Adrenal gland (tissue), 5 donors: ENCODE data around the gene NOL4L.

Experiments
- POLR2A ChIP-seq, 2 donors: fragments of 450-650 bp; IDR thresholded peaks; one replicate each; pipeline ENCODE4 v1.6.1; 2017; ENCODE audit warnings: antibody characterized with exemption in 2 of 2, mild to moderate bottlenecking in 2 of 2, moderate library complexity in 1 of 2
- TF ChIP-seq, protein P1 (sequence below), 6 experiments: fragments of 450-650 bp in 4 of 6; fragments of 200-600 bp in 2 of 6; sonication (generic) in 1 of 6; IDR thresholded peaks; 1 replicate in 5 of 6; 2 replicates in 1 of 6; pipeline versions ENCODE4 v1.5.1 to v1.8.0; 2016 to 2021; ENCODE audit warnings: antibody characterized with exemption in 6 of 6, mild to moderate bottlenecking in 2 of 6, moderate library complexity in 1 of 6
- donor health status: DM: no; HTN: no; CAD: no.

DNA sequence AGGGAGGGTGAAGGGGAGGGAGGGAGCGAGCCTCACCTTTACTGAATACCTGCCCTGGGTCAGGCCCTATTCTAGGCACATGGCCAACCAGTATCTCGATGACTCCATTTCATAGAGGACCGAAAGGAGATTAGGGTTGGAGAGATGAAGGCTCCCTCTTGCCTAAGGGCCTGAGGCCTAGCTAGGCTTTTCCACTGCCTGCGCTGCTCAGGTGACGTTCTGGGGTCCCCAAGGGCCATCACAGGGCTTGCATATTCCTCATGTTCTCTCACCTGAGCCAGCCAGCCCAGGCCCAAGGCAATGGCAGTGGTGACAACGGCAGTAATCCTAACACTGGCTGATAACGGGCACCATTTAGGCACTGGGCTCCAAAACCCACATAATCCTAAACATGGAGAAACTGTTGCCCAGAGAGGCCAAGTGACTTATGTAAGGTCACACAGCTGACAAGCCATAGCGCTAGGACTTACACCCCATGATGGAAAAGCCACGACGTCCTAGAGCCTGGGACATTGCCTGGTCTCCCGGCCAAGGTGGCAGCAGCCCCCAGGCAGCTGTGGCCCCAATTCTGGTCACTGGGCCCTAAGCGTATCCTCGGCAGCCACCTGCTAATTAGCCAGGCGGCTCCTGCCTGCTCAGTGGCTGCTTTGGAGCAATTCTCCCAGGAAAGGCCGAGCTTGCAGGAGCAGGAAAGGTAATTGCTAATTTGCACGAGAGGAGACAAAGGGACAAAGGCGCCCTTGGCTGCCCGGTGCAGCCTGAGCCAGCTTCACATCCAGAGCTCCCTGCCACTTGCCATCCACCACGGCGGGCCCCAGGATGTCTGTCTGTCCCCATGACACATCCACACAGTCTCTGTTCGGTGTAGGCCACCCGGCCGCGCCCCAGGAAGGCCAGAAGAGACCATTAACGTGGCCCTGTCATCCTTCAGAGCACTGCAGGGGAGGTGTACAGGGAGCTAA lies 21.5 kb downstream of the NOL4L start:
- no peak for TF ChIP-seq POLR2A (IDR thresholded peaks at IDR 0.05)
- TF ChIP-seq, protein P1, sequence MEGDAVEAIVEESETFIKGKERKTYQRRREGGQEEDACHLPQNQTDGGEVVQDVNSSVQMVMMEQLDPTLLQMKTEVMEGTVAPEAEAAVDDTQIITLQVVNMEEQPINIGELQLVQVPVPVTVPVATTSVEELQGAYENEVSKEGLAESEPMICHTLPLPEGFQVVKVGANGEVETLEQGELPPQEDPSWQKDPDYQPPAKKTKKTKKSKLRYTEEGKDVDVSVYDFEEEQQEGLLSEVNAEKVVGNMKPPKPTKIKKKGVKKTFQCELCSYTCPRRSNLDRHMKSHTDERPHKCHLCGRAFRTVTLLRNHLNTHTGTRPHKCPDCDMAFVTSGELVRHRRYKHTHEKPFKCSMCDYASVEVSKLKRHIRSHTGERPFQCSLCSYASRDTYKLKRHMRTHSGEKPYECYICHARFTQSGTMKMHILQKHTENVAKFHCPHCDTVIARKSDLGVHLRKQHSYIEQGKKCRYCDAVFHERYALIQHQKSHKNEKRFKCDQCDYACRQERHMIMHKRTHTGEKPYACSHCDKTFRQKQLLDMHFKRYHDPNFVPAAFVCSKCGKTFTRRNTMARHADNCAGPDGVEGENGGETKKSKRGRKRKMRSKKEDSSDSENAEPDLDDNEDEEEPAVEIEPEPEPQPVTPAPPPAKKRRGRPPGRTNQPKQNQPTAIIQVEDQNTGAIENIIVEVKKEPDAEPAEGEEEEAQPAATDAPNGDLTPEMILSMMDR (IDR thresholded peaks at IDR 0.05) = no peak
